Inflammatory macrophage treated with lipopolysaccharide for 1 hour (primary cell): ENCODE measurements around the gene PCDHGA1.
A peak's percentile ranks its signal among the peaks of the same experiment; 100 is the strongest.

Source experiments
- DNase-seq, 2 donors: peaks; one replicate each; pipeline ENCODE4 v3.0.0-alpha.2; 2020 to 2022

Gene PCDHGA1

DNA sequence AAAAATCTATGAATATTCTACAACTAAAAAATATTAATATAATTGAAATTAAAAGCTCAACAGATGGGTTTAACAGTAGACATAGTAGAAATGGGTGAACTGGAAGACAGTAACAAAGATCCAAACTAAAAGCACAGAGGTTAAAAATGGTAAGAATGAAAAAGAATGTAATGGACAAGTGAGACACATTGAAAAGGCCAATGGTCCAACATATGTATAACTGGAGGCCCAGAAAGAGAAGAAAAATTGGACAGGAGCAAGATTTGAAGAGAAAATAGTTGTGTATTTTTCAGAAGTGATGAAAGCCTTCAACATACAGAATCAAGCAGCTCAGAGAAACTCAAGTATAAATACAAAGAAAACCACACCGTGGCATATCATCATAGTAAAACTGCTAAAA, 217.2 kb downstream of the PCDHGA1 start:
- no peak for DNase-seq

GRCh38 chr5:141547921-141548320, 217.6 kb downstream of the PCDHGA1 start:
- DNase-seq, result no peak

GRCh38 chr5:141557681-141558136, 227.4 kb downstream of the PCDHGA1 start:
- DNase-seq, result peak; percentile 39 to 80

- no peak for DNase-seq
These were observed 227.8 kb downstream of the PCDHGA1 start for GRCh38 chr5:141558150-141558549.

DNA sequence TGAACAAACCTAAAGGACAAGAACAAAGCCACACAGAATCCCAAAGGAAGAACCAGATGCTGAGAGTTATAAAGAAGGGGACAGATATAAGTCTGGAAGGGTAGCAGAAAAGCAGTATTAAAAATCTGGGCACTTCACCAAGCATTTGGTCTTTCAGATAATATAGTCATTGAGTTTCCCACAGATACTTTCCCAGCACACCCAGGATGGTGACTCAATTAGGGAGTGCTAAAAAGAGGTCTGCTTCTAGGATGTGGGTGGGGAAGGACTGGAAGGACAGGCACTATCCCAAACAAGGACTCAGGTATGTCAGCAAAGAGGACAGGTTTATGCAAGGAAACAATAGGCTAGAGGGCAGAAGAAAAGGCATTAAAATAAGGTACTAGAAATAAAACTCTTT, 229.1 kb downstream of the PCDHGA1 start:
- DNase-seq, result no peak

GRCh38 chr5:141560151-141560550, 229.8 kb downstream of the PCDHGA1 start:
- no peak for DNase-seq

GRCh38 chr5:141560725-141561483, 230.6 kb downstream of the PCDHGA1 start:
- DNase-seq, result peak; percentile 25 to 35
